H1 (cell line): ENCODE measurements around the gene GAD2. TPM values are rescaled to one million over a fixed set of nuclear protein-coding genes. Genes with fewer than 3 reads are reported as not detected.
A peak's percentile ranks its signal among the peaks of the same experiment; 100 is the strongest.

ENCODE experiments used
- BCL11A ChIP-seq, 2 experiments: IDR thresholded peaks; one replicate each; pipeline ENCODE4 v1.6.1; 2011; ENCODE audit warnings: low read depth in 2 of 2, low read length in 2 of 2, mild to moderate bottlenecking in 2 of 2
- BRCA1 ChIP-seq: IDR thresholded peaks from 2 replicates; pipeline ENCODE4 v1.6.1; 2012; ENCODE audit warnings: low read depth, low read length, improper control_type of control experiment
- CHD2 ChIP-seq: IDR thresholded peaks from 2 replicates; pipeline ENCODE4 v1.6.1; 2012; ENCODE audit warnings: low read length, improper control_type of control experiment
- CTBP2 ChIP-seq: IDR thresholded peaks from 2 replicates; pipeline ENCODE4 v1.7.0; 2011; ENCODE audit warnings: borderline replicate concordance, mild to moderate bottlenecking, moderate library complexity, mixed read lengths, low read length; ENCODE audit not compliant: insufficient read depth, insufficient read length
- HDAC2 ChIP-seq, 2 experiments: fragments of 300-600 bp in 1 of 2; sonication (generic) in 1 of 2; IDR thresholded peaks; 2 replicates each; pipeline ENCODE4 v1.6.1; 2011 to 2012; ENCODE audit warnings: low read depth in 2 of 2, low read length in 2 of 2, mild to moderate bottlenecking in 2 of 2, moderate library complexity in 2 of 2, borderline replicate concordance in 1 of 2, inconsistent platforms in 1 of 2
- KDM5A ChIP-seq: fragments of 200-600 bp; IDR thresholded peaks from 2 replicates; pipeline ENCODE4 v1.7.1; 2012; ENCODE audit warnings: mild to moderate bottlenecking, low read length, inconsistent platforms, mixed read lengths
- MAX ChIP-seq: IDR thresholded peaks from 2 replicates; pipeline ENCODE4 v1.6.1; 2012; ENCODE audit warnings: inconsistent platforms
- POLR2A ChIP-seq, 2 experiments: IDR thresholded peaks; 1 replicate in 1 of 2; 2 replicates in 1 of 2; pipeline ENCODE4 v1.6.1; 2011; ENCODE audit warnings: low read depth in 2 of 2, low read length in 2 of 2, mild to moderate bottlenecking in 2 of 2; ENCODE audit errors: control extremely low read depth in 1 of 2
- RBBP5 ChIP-seq: IDR thresholded peaks from 2 replicates; pipeline ENCODE4 v1.7.1; 2012; ENCODE audit warnings: low read depth, mild to moderate bottlenecking, inconsistent platforms, low read length, moderate library complexity, borderline replicate concordance
- SIX5 ChIP-seq: IDR thresholded peaks from 2 replicates; pipeline ENCODE4 v1.6.1; 2011; ENCODE audit warnings: mild to moderate bottlenecking, low read depth, low read length
- SP1 ChIP-seq: IDR thresholded peaks from 2 replicates; pipeline ENCODE4 v1.6.1; 2011; ENCODE audit warnings: low read depth, low read length
- TCF12 ChIP-seq: IDR thresholded peaks from 2 replicates; pipeline ENCODE4 v1.6.1; 2011; ENCODE audit warnings: low read depth, mild to moderate bottlenecking, low read length
- TEAD4 ChIP-seq: IDR thresholded peaks from 2 replicates; pipeline ENCODE4 v1.6.1; 2012; ENCODE audit warnings: low read depth, low read length, inconsistent platforms, mixed read lengths
- YY1 ChIP-seq: IDR thresholded peaks from 2 replicates; pipeline ENCODE4 v1.6.1; 2011; ENCODE audit warnings: low read depth, mild to moderate bottlenecking, low read length
- polyA plus RNA-seq, 7 experiments: library from polyadenylated mRNA; depleted of rRNA in 3 of 7; stranded (reverse) in 5 of 7; unstranded in 2 of 7; fragments of >200 nt in 5 of 7; fragments of 200-250 nt in 2 of 7; gene quantifications; 1 replicate in 5 of 7; 2 replicates in 1 of 7; 4 replicates in 1 of 7; pipeline versions ENCODE4 v1.2.1 to v1.2.3, GENCODE V29; 2011 to 2013; ENCODE audit warnings: missing spikeins in 2 of 7, mixed read lengths in 2 of 7
- total RNA-seq: library from RNA; stranded (reverse); fragmentation: NEBNext Ultra II Directional; extraction: Animal tissue kit (Norgen Biotek cat#: 25700); gene quantifications from 2 replicates; pipeline ENCODE4 v1.2.1, GENCODE V29; 2021

The GAD2 gene
- total and polyA plus RNA-seq, 2 of the 8 experiments (the other 6 are each of a cell fraction or from before 2014, with no cell fraction given): 0.30 to 0.47 TPM

GRCh38 chr10:26211781-26212444, 4.7 kb upstream of the GAD2 start (continued):
- TF ChIP-seq RBBP5 (no peak), KDM5A (no peak), SIX5 (no peak), POLR2A (IDR thresholded peaks at IDR 0.05; ENCODE audit: control extremely low read depth in 1 of 2, low read depth in 2 of 2, low read length in 2 of 2) (no peak), CTBP2 (peak; percentile 43), HDAC2 (IDR thresholded peaks at IDR 0.05; ENCODE audit: borderline replicate concordance in 1 of 2, low read depth in 2 of 2, low read length in 2 of 2) (no peak), YY1 (no peak), TCF12 (no peak), MAX (peak; percentile 20; the same call in 1 of the 2 replicates), TEAD4 (no peak), BCL11A (IDR thresholded peaks at IDR 0.05; ENCODE audit: low read depth in 2 of 2, low read length in 2 of 2) (no peak), SP1 (no peak), CHD2 (no peak), BRCA1 (no peak)
